OCI-M1 (cell line): ENCODE results near the gene ENPP3.

ENCODE experiments used
- DNase-seq: peaks from one replicate; lab custom pipeline; 2025; lab: John Stamatoyannopoulos, UW

The ENPP3 gene

DNA sequence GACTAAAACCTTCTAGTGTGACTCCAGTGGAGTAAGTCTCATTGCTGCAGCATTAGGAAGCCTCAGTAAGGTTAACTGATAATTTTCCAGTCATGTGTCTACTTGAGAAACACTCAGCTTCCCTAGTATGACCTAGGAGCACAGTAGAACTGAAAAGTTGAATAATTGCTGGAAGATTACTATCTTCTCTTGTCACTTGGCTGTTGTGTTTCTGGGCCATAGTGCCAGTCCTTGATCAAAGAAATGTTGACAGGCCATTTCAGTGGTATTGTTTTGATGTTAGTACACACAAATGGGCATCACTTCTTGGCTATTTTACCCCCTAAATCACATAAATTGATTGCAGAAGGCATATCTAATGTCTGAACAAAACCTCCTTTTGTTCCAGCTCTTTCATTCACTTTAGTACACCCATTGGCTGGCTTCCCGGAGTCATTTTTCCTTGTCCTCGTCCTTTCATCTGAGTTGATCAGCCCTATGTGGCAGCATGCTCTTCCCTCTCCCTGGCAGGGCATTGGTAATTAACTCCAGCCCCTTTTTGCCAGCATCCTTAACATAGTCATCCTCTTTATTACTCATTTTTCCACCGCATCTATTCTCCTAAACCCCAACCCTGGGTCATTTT lies 6.0 kb downstream of the ENPP3 start:
- DNase-seq, result peak; percentile 18

DNA sequence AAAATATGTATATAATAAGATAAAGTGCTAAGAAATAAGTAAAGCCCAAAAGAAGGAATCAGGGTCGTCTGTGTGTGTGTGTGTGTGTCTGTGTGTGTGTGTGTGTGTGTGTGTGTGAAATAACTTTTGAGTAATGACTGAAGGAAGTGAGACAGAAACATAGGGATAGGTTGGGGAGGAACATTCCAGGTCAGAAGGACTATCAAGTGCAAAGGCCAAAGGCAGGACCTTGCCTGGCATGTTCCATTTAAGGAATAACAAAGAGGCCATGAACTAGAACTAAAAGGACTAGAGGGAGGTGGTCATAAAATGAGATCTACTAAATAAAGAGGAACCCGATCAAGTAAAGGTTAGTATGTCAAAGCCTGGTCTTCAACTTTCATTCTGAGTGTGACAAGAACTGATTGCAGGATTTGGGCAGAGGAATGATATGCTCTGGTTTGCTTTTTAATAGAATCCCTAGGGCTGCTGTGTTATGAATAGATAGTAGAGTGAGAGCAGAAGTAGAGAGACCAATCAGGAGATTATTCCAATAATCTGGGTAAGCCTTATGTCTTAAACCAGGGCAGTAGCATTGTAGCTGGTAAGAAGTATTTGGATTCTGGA lies 6.9 kb downstream of the ENPP3 start:
- peak; percentile 33 for DNase-seq

DNA sequence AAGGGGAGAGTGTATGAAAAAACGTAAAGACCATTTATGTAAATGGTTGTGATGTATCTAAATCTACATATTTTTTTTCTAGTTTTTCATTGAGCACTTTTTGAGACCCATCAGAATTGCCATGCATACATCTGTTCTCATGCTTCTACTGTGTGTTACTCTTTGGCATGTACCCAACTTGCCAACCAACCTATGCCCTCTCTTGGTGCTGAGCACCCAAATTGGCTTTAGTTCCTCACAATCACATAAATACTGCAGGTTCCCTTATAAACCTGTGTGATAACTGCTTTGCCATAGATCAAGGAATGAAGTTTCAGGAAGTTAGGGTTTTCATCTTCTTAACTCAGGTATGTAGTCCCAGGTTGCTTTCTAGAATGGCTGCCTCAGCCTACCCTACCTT lies 7.8 kb downstream of the ENPP3 start:
- DNase-seq, result no peak

DNA sequence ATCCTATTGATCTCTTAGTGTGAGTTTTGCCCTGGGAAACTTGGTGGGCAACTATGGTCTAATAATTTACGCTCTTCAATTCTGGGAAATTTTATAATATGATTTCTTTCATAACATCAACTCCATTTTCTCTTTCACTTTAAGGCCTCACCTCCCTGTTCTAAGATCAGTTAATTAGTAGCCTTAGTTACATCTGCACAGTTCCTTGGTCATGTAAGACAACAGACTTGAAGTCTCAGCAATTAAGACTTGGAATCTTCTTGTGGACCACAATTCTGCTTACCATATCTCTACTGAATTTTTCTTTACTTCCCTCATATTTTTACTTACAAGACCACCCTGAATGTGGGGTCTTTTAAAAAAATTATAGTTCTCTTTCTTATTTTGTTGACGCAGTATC lies 8.7 kb downstream of the ENPP3 start:
- DNase-seq, result peak; percentile 38

DNA sequence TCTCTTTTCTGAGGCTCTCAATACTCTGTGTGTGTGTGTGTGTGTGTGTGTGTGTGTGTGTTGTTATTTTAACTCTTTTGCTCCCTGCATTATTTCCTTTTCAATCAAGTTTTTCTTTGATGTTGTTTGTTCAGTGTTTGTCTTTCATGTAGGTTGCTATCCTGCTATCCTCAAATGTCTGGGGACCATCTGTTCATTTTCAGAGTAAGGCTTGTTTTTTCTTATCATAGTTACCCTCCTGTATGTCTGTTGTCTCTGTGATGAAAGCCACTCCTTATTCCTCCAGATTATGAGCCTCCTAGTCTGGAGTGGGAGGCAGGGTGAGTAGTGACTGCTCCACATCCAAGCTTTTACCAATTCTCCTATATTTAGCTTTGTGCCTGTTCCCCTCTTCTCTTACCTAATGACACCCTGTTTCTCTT lies 9.2 kb downstream of the ENPP3 start:
- DNase-seq, result peak; percentile 44

DNA sequence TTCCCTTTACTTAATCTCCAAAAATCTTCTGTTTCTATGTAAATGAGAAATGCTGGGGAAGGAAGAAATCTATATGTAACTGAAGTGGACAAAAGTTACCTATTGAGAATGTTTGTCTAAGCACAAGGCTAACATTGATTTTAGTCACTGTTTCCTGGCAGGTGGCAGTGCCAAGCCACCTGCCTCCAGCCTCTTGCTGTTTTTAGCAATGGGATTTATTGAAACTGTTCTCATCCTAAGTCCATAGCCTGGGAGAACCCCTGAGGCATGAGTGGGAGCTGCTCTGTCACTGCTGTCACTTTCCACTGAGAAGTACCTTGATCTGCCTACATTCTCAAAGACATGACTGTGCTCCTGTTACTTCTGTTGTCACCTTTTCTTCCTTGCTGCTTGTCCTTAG lies 14.7 kb downstream of the ENPP3 start:
- no peak for DNase-seq

DNA sequence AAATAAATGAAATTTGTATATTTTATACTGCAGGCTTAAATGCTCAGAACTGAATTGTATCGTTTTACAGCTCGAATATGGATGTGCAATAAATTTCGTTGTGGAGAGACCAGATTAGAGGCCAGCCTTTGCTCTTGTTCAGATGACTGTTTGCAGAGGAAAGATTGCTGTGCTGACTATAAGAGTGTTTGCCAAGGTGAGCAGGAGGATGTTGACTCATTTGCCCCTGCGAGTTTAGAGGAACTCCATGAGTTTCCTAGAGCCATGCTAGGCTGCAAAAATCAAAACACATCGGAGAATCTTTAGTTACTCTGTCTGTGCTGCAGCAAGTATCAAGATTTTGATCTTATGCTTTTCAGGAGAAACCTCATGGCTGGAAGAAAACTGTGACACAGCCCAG lies 15.4 kb downstream of the ENPP3 start:
- DNase-seq, result no peak

DNA sequence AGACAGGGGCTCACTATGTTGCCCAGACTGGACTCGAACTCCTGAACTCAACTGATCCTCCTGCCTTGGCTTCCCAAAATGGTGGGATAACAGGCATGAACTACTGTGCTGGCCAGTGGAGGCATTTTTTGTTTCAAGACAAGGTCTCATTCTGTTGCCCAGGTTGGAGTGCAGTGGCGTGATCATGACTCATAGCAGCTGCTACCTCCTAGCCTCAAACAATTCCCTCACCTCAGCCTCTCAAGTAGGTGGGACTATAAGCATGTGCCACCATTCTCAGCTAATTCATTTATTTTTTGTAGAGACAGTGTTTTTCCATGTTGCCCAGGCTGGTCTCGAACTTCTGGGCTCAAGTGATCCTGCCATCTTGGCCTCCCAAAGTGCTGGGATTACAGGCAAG lies 17.2 kb downstream of the ENPP3 start:
- DNase-seq, result no peak

DNA sequence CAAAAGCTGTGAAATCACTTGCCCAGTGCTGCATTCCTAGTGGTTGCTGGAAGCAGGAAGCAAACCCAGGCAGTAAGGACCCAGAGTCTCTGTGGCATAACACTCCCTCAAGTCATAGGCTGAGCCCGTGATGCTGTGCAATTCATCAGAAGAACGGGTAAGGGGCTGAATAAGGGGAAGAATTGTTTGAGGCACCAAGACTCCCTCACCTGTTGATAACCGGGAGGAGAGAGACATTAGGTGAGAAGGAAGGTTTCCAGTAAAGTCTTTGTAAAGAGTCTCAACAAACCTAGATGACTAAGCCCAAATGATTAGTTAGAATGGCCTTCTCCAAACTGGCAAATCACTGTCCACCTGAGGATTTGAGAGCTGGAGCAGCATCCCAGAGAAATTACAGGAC lies 18.3 kb downstream of the ENPP3 start:
- no peak for DNase-seq

DNA sequence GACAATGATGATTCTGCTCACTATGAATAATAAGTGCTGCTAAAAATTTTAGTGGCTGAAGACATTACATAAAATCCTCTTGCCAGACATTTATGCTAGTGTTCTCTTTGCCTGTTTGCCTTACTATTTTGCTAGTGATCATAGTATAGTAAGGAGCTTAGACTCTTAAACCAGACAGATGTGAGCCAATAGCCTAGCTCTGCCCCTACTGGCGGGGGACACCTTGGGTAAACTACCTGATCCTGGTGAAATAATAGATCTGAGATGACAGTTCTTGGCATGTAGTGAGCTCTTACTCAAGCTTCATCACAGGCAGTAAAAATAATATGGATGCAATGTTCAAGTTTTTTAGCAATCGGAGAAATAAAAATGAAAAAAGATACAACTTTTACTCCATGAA lies 18.8 kb downstream of the ENPP3 start:
- DNase-seq, result no peak

DNA sequence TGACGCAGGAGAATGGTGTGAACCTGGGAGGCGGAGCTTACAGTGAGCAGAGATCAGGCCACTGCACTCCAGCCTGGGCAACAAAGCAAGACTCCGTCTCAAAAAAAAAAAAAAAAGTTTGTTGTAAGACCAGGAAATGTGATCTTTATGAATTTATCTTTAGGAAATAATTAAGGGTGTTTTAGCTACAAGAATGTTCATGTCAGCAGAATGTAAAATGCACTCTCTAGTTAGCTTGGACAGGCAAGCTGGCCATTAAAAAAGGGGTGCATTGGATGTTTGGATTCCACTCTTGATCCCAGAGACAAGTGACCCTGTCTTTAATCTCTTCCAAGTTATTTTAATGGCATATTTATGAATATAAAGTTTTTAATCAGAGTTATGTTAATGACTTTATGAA lies 19.6 kb downstream of the ENPP3 start:
- DNase-seq, result no peak

DNA sequence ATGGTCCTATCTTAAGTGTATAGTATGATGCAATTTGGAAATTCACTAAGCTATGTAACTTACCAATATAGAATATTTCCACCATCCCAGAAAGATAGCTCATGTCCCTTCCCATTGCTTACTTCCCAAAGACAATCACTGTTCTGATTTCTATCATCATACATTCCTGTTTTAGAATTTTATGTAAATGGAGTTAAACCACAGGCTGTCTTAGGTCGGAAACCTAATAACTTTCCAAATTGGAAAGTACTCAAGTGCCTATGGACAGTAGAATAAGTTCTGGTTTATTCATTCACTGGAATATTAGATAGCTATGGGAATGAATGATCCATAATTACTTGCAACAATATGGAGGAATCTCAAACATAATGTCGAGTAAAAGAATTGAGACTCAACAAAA lies 20.1 kb downstream of the ENPP3 start:
- no peak for DNase-seq

DNA sequence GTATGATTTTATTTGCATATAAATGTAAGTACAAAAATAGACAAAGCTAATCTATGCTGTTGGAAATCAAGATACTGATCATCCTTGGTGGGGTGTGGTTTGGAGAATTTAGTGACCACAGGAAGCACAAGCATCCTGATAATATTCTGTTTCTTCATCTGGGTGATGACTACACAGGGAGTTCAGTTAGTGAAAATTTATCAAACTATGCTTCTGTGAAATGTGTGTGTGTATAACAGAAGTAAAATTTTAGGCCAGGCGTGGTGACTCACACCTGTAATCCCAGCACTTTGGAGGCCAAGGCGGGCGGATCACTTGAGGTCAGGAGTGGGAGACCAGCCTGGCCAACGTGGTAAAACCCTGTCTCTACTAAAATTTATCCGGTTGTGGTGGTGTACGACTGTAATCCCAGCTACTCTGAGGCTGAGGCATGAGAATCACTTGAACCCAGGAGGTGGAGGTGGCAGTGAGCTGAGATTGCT lies 20.6 kb downstream of the ENPP3 start:
- DNase-seq, result peak; percentile 50

DNA sequence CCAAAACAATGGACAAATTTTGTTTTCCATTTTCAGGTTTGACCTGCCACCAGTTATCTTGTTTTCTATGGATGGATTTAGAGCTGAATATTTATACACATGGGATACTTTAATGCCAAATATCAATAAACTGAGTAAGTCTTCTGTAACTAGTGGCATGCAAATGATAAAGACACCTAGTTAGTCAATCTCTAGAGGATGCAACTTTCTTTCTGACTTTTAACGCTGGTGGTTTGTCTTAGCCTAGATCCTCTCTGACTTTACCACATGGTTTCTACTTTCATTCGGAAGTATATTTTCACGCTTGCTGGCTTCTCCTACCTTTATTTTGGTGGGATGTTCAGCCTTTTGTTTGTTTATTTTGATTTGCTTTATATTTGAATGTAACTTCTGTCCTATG lies 21.2 kb downstream of the ENPP3 start:
- DNase-seq, result no peak

DNA sequence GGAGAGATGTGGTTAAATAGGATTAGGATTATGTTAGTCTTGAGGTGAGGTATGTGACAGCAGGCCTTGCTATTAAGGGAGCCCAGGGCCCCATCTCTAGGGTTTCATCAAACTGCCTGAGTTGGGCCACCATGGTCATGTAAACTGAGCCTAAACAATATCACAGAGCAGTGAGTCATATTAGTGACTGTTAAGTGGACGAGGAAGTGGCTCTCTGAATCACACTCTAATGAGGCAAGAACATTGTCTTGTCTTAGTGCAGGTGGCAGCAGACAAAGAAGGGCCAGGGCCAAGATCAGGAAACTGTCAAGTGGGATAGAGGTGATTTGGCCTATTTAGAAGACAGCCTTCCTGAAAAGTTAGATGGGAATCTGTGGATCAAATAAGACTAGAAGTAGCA lies 23.1 kb downstream of the ENPP3 start:
- DNase-seq, result peak; percentile 38

DNA sequence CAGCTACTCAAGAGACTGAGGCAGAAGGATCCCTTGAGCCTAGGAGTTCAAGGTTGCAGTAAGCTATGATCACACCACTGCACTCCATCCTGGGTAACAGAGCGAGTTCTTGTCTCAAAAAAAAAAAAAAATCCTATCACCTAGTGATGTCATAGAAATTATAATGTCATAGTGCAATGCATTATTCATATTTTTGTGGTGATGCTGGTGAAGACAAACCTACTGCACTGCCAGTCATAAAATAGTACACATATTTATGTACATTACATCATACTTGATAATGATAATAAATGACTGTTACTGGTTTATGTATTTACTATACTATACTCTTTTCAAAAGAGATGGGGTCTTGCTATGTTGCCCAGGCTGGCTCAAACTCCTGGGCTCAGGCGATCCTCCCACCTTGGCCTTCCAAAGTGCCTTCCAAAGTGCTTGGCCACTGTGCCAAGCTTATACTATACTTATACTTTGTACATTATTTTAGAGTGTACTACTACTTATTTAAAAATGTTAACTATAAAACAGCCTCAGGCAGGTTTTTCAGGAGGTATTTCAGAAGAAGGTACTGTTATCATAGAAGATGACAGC lies 26.6 kb downstream of the ENPP3 start:
- no peak for DNase-seq

DNA sequence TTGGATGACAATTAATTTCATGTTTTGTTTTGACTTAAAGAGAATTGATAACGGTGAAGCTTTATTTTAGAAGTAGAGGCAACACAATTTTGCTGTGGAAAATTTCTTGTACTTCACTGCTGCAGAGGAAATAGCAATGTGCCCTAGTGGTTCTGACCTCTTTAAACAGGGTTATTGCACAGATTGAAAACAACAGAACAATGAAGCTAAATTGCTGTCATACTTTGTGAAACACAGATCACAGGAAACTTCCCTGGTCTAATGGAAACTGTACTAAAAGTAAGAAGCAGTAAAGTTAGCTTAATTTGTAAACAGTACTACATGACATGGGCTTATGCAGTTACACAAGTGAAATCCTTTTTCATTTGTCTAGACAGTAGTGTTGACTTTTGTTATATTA lies 32.8 kb downstream of the ENPP3 start:
- no peak for DNase-seq

DNA sequence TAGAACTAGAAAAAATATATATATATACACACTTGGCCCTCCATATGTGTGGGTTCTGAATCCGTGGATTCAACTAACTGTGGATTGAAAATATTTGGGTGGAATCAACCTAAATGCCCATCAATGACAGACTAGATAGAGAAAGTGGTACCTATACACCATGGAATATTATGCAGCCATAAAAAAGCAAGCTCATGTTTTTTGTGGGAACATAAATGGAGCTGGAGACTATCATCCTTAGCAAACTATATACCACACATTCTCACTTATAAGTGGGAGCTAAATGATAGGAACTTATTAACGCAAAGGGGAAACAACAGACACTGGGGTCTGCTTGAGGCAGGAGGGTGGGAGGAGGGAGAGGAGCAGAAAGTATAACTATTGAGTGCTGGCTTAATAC lies 36.1 kb downstream of the ENPP3 start:
- DNase-seq, result no peak

DNA sequence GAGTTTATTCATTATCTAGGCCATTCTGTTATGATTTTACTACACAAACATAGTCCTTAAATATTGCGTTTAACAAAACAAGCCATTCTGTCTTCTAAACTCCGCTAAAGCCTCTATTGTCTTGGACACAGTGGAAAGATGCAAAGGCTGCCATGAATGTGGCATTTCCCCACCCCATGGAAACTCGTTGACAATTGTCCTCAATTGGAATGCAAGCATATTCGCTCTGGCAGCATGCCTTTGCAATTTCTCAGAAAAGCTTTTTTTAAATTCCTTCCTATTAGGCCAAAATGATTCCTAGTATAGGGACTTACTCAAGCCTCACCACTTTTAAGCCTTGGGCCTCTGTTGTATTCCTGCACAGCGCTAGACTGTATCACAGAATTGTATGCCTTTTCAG lies 41.3 kb downstream of the ENPP3 start:
- no peak for DNase-seq

DNA sequence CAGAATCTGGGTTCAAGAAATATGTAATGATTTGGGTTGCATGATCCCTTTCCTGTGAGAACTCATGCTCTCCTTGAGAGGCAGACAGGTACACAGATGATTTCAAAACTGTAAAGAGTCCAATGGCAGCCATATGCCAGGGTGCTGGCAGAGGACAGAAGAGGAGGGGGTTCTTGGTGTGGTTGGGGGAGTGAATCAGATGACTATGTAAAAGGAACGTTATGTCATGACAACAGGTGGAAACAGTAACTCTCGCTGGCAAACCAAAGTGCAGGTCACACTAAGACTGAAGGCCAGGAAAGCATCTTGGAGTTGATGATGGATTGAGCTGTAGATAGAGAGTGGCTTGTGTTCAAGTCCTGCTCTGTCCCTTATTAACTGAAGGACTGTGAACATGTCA lies 43.8 kb downstream of the ENPP3 start:
- no peak for DNase-seq

DNA sequence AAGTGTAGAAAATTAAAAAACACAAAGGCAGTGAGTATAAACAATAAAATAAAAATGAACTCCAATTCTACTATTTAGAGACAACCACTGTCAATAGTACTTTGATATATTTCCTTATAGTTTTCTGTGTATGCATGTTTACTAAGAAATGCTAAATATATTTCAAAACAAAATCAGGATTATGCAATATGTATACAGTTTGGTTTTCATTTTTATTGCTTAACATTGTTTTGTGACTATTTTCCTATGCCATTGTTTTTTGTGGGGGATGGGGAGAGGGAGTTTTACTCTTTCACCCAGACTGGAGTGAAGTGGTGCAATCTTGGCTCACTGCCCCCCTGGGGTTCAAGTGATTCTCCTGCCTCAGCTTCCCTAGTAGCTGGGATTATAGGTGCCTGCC lies 44.5 kb downstream of the ENPP3 start:
- DNase-seq, result no peak

DNA sequence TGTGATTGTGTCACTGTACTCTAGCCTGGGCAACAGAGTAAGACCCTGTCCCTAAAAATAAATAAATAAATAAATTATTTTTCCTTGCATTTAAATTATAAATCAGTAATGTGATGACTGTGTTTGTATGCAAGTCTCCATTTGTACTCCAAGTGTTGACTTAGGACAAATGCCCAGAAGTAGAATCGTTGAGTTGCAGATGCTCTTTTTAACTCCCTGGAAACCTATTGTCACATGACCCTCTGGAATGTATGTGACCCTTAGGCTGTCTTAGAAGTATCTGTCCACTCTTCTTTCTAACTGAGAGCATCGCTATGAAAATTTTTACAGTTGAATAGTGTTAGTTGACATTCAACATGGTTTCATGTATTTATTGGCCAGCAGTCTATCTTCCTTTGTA lies 45.3 kb downstream of the ENPP3 start:
- DNase-seq, result no peak

DNA sequence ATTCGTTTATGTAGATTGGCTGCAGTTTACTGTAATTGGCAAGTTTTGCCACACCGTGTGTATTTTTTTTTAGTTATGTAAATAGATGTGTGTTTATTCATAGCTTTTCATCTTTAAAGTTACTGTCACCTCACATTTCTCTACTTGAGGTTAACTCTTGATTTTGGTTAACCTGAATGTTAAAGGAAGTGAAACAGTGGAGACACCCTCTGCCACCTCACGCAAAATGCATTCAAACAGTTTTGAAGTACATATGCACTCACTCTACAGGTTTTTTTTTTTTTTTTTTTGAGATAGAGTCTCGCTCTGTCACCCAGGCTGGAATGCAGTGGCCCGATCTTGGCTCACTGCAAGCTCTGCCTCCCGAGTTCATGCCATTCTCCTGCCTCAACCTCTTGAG lies 46.4 kb downstream of the ENPP3 start:
- DNase-seq, result no peak

DNA sequence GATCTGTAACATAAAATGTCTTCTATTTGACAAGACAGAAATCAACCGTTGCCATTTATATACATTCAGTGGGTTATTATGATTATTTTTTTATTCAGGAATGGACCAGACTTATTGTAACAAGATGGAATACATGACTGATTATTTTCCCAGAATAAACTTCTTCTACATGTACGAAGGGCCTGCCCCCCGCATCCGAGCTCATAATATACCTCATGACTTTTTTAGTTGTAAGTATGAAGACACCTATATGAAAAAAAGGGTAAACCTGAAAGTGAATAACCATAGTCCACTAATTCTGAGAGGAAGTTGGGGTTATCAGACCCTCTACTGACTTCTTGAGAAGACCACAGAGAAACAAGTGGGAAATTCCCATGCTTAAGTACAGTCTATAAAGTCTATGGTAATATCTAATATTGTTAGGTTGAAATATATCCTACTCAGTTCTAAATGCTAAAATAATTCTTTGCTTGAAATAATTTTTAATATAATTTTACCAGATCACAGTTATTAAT lies 48.2 kb downstream of the ENPP3 start:
- no peak for DNase-seq
